Tibial artery (tissue), 4 donors: Measurements from ENCODE around the gene ERBB4.

Experiments used
- DNase-seq, 2 donors: peaks; one replicate each; pipeline ENCODE4 v3.0.0-alpha.2; 2019
- H3K27ac ChIP-seq, 2 donors: fragments of 200-600 bp; sonication (generic) in 1 of 2; 1 replicate in 1 of 2; 2 replicates in 1 of 2; pipeline ENCODE4 v1.5.1; 2018 to 2019; ENCODE audit warnings: mild to moderate bottlenecking in 1 of 2
- H3K27me3 ChIP-seq, 2 donors: fragments of 200-600 bp; sonication (generic) in 1 of 2; one replicate each; pipeline versions ENCODE4 v1.5.1 to v1.6.0; 2016 to 2019
- H3K36me3 ChIP-seq, 3 donors: fragments of 200-600 bp; sonication (generic) in 2 of 3; one replicate each; pipeline ENCODE4 v1.5.1; 2016 to 2019; ENCODE audit warnings: mild to moderate bottlenecking in 2 of 3
- H3K4me1 ChIP-seq, 4 donors: fragments of 200-600 bp; sonication (generic) in 2 of 4; 1 replicate in 3 of 4; 2 replicates in 1 of 4; pipeline ENCODE4 v1.5.1; 2016 to 2019
- H3K4me3 ChIP-seq, 2 donors: fragments of 200-600 bp; sonication (generic) in 1 of 2; 1 replicate in 1 of 2; 2 replicates in 1 of 2; pipeline ENCODE4 v1.5.1; 2018 to 2019; ENCODE audit warnings: mild to moderate bottlenecking in 2 of 2
- H3K9me3 ChIP-seq, 3 donors: fragments of 200-600 bp; sonication (generic) in 1 of 3; one replicate each; pipeline ENCODE4 v1.5.1; 2016 to 2019
- intact Hi-C: fragments of 100-400 bp; cut with DNase I; formaldehyde crosslinking; loops from one replicate; pipeline ENCODE4 v1.15.0; 2023; ENCODE audit warnings: low total_unique reads
- TF ChIP-seq, protein P1 (sequence below), 2 experiments: fragments of 200-600 bp in 1 of 2; fragments of 450-650 bp in 1 of 2; IDR thresholded peaks; one replicate each; pipeline ENCODE4 v1.5.1; 2017 to 2019; ENCODE audit warnings: antibody characterized with exemption in 2 of 2, mild to moderate bottlenecking in 1 of 2, moderate library complexity in 1 of 2

Gene ERBB4

DNA sequence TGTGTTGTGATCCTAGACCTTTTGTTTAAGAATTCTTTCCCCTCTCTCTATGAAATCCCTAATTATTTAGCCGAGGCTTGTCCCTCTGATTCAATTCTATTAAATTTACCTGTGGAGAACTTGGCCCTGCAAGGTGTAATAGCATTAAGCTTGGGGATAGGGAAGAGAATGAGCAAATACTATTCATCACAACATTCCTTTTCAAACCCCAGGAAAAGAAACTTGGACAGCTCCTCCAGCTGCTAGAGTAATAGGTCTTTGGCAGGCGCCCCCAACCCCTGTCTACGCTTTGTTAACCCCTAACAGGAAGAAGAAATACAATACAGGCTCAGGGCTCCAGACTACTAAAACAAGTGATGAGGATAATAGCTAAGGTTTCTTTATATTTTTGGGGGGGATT lies 1025.2 kb downstream of the ERBB4 start:
- Histone ChIP-seq H3K36me3 (no peaks in the 10 kb centered on the region), H3K4me1 (no peaks in the 10 kb centered on the region), H3K27ac (no peak overlapping the region), H3K27me3 (no peaks in the 10 kb centered on the region), H3K4me3 (no peak overlapping the region), H3K9me3 (no peaks in the 10 kb centered on the region)
- intact Hi-C loops = no loop called here
- TF ChIP-seq, protein P1, sequence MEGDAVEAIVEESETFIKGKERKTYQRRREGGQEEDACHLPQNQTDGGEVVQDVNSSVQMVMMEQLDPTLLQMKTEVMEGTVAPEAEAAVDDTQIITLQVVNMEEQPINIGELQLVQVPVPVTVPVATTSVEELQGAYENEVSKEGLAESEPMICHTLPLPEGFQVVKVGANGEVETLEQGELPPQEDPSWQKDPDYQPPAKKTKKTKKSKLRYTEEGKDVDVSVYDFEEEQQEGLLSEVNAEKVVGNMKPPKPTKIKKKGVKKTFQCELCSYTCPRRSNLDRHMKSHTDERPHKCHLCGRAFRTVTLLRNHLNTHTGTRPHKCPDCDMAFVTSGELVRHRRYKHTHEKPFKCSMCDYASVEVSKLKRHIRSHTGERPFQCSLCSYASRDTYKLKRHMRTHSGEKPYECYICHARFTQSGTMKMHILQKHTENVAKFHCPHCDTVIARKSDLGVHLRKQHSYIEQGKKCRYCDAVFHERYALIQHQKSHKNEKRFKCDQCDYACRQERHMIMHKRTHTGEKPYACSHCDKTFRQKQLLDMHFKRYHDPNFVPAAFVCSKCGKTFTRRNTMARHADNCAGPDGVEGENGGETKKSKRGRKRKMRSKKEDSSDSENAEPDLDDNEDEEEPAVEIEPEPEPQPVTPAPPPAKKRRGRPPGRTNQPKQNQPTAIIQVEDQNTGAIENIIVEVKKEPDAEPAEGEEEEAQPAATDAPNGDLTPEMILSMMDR (IDR thresholded peaks at IDR 0.05) = no peak
- no peak for DNase-seq

DNA sequence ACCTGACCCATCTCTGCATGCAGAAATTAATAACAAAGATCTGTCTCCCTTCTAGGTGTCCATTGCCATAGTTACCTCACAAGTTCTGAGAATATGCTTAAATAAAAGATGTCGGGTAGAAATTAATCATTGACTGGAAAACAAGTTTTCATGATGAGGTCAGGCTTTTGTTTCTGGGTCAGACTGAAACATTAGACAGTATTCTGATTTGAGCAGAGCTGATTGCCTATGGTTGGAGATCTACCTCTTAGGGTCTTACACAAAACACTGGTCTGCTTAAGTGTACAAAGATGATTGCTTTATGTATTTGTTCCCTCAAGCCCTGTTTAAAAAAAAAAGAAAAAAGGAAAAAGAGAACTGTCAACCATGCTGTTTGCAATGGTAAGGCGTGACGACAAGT lies 1025.8 kb downstream of the ERBB4 start:
- Histone ChIP-seq H3K27me3 (no peaks in the 10 kb centered on the region), H3K27ac (no peak overlapping the region), H3K36me3 (no peaks in the 10 kb centered on the region), H3K9me3 (no peaks in the 10 kb centered on the region), H3K4me1 (no peaks in the 10 kb centered on the region), H3K4me3 (no peak overlapping the region)
- intact Hi-C loops = no loop called here
- DNase-seq = no peak
- TF ChIP-seq, protein P1 (IDR thresholded peaks at IDR 0.05) = no peak

DNA sequence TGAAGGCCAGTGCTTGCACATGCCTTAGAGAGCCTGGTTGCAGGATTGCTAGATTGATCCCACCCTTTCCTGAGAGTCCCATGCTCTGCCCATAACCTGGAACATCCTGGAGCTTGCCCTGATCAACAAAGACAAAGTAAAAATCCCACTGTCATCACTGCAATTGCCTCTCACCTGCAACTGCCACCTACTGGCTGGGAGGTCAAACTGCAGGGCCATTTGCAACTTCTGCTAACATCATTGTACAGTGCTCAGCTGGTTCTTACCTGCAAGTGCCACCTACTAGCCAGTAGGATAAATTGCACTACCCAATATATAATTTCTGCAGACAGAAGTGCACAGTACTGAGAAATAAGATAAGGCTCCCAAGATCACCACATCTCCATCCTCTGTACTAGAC lies 1034.7 kb downstream of the ERBB4 start:
- TF ChIP-seq, protein P1 (IDR thresholded peaks at IDR 0.05) = no peak
- no peak overlapping the region for H3K4me3 ChIP-seq
- no peaks in the 10 kb centered on the region for H3K9me3 ChIP-seq
- intact Hi-C loops = no loop called here
- H3K27me3 ChIP-seq = no peaks in the 10 kb centered on the region
- no peaks in the 10 kb centered on the region for H3K4me1 ChIP-seq
- H3K27ac ChIP-seq = no peak overlapping the region
- no peak for DNase-seq
- H3K36me3 ChIP-seq = no peaks in the 10 kb centered on the region

DNA sequence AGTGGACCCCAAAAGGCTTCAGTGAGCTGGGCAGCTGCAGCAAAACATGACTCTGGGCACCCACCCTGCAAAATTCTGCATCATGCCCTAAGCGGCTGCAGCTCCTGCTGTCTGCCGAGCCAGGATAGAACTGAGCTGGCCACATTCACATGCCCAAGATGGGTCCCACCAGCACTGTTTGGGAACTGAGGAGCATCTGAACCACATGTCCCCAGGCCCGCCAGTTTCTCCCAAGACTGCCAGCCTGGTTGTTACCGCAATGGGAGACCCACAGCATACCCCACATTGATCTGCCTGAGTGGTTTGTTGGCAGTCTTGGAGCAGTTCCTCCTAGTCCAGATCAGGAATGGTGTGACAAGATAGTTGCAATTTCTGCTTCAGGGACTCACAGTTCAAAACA lies 1035.4 kb downstream of the ERBB4 start:
- TF ChIP-seq, protein P1 (IDR thresholded peaks at IDR 0.05) = no peak
- intact Hi-C loops = no loop called here
- Histone ChIP-seq H3K27ac (no peak overlapping the region), H3K27me3 (no peaks in the 10 kb centered on the region), H3K36me3 (no peaks in the 10 kb centered on the region), H3K4me1 (no peaks in the 10 kb centered on the region), H3K4me3 (no peak overlapping the region), H3K9me3 (no peaks in the 10 kb centered on the region)
- DNase-seq = no peak

DNA sequence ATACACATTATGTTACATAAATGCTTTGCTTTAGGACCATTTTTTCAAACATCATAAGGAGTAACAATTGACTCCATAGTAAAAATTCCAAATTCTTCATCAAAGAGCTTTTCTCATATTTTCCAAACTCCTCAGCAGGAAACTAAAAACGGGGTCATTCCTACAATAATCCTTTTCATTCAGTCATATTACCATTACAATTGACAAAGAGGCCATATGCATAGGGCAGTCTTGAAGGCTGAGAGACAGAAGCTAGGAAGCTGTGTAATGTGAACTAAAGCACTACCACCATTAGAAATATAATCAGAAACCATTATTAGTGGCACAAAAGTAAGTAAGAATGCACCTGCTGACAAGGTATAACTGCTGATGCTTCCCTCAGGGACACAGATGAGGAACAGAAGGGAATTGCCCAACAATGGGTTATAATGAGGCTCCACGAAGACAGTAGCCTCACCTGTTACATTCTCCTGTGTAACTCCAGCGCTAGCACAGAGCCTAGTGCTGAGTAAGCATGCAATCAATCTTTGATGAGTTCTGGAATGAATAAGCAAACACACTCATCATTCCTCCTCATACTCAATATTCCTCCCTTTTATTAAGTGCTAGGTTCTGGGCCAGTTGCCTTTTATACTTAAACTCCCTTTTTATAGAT lies 1039.9 kb downstream of the ERBB4 start:
- Histone ChIP-seq H3K27ac (no peak overlapping the region), H3K4me3 (no peak overlapping the region), H3K27me3 (no peaks in the 10 kb centered on the region), H3K9me3 (no peaks in the 10 kb centered on the region), H3K4me1 (no peaks in the 10 kb centered on the region), H3K36me3 (no peaks in the 10 kb centered on the region)
- DNase-seq = no peak
- TF ChIP-seq, protein P1 (IDR thresholded peaks at IDR 0.05) = no peak
- intact Hi-C loops = no loop called here

DNA sequence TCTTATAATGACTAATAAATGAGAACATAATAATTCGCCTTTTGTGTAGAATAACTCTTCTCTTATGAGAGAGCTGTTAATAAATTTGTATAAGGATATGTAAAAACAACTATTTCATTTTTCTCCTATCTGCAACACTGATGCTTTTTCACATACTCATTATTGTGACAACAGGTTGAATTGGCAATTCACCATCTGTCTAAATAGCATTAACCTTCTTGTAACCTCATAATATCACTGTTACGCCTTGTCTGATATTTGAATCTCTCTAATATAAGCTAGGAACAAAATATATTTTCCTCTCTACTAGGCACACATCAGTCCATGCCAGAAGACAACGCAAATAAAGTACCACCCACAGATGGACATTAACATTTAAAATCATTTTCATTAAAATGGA lies 1043.3 kb downstream of the ERBB4 start:
- H3K4me3 ChIP-seq = no peak overlapping the region
- no peak overlapping the region for H3K27ac ChIP-seq
- H3K9me3 ChIP-seq = no peaks in the 10 kb centered on the region
- no peaks in the 10 kb centered on the region for H3K27me3 ChIP-seq
- H3K36me3 ChIP-seq = no peaks in the 10 kb centered on the region
- intact Hi-C loops = no loop called here
- TF ChIP-seq, protein P1 (IDR thresholded peaks at IDR 0.05) = no peak
- no peaks in the 10 kb centered on the region for H3K4me1 ChIP-seq
- DNase-seq = no peak
